Measurements from ENCODE around the gene WWOX.
A peak's percentile ranks its signal among the peaks of the same experiment; 100 is the strongest.
"Not testable (repeated sequence)": the region's sequence is repeated elsewhere in the genome, so short reads cannot be mapped to it uniquely, and the experiment has no call there.

The WWOX gene

GRCh38 chr16:79012671-79013434 is 913.4 kb downstream of the WWOX start:
- DNase-seq = no peak

DNA sequence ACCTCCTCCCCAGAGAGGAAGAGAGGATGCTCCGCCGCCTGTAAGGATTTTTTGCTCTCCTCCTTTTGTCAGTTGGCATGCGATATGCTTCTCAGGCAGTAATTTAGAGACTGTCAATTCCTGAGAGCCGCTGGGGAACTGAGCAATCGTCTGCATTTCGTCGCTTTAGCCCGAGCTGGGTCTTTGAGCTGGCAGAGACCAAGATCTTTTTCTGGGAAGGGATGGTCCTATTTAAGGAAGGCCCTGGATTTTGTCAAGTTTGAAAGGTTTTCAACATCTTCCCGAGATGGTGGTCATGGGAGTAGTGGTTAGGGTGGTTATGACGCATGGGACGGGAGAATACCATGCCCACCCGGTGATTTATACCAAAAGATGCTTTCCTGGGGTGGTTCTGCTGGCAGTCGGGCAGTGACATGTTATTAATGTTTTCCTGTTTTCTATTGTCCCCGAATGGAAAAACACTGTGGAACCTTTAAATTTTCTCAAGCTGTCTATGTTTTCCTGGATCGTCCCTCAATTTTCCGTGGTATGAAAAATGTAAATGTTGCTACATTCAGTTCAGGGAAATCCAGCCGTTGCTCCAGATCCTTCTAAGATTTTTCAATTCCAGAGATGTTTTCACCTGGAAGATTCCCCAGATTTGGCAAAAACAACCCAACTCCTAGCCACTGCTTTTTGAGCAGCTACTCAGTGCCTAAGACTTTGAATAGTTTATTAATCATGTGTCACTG is 914.6 kb downstream of the WWOX start:
- peak; percentile 40 for DNase-seq

- no peak for DNase-seq
Measured at GRCh38 chr16:79018650-79019429, 919.4 kb downstream of the WWOX start.

GRCh38 chr16:79019431-79019830 is 920.0 kb downstream of the WWOX start:
- no peak for DNase-seq

GRCh38 chr16:79021991-79022630 is 922.7 kb downstream of the WWOX start:
- no peak for DNase-seq

GRCh38 chr16:79026117-79026516 is 926.7 kb downstream of the WWOX start:
- no peak for DNase-seq

DNA sequence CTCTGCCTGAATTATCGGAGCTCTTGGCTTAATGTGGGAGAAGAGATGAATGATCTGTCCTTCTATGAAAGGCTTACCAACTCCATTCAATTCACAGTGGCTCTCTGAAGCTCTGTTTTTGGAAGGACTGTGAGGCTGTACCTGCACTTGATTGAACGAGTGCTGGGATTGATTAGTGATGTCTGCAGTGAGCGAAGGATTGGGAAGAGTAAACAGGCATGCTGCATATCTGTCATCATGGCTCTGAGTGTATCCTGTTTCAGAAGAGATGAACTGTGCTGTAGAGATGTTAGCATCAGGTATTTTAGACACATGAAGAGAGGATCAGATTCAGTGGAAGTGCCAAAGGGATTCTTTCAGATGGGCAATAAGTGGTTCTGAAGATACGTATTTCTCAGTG is 937.1 kb downstream of the WWOX start:
- no peak for DNase-seq

DNA sequence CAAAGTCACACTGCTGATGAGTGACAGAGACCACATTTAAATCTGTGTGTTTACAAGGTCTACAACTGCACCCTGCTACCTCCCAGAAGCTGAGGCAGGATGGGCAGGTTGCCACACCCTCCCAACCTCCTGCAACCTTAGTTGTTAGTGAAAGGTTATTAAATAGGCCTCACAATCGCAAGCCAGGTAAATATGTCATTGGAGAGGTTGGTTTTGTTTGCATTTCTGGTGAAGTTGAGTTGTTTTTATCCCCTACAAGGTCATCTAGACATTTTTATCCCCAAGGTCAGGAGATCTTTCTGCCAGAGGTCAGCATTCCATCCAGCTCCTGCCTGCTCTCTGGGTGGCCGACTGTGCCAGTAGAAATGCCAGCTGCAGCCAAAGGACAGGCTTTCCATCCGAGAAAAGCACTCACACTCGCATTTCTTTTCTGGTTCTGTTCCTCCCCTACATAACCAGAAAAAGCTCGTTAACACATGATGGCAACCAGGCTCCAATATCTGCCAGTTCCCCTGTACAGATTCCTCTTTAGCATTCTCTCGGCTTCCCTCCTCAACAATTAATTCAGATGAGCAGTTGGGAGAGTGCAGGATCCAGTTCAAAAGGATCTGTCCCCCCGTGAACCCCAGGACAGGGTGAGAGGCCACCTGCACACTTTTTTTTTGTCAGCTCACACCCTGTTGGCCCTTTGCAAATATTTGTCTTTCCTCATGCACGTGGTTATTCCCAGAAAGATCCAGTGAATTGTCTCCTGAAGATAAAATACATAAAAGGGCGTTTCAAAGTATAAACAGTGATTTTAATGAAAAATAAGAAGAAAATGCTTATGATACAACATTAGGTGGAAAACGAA is 938.3 kb downstream of the WWOX start:
- DNase-seq = no peak

DNA sequence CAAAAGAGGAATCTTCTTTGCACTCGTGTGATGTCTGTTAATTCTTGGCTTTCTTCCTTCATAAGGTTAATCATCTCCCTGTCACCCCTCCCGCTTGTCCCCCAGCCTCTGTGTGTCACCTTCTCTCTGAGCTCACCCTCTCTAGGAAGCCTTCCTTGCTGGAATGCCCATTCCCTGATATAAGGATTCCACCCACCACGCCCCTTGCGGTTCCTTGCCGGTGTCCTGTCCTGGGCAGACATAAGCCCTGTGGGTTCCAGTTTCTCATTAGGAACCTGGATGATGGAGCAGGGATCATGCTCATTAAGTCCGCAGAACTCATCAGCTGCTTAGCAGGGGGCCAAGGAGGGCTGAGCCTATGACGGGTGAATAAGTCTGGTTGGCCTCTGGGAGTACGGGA is 941.8 kb downstream of the WWOX start:
- no peak for DNase-seq

DNA sequence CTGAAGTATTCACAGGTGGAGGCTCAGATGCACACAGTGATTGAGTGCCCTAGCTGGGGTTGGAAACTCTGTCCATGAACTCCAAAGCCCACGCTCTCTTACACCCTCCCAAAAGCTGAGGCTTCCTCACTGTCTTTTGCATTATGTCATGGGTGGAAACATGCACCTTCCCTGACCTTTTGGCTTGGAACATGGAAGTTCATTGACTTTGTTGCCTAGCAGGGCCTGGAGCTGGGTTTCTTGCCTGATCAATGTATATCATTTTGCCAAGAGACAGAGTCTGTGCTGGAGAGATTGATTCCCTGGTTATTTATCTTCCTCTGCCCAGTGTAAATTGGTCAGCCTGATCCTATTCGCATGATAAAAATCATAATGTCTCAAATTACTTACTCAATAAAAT is 942.7 kb downstream of the WWOX start:
- no peak for DNase-seq

DNA sequence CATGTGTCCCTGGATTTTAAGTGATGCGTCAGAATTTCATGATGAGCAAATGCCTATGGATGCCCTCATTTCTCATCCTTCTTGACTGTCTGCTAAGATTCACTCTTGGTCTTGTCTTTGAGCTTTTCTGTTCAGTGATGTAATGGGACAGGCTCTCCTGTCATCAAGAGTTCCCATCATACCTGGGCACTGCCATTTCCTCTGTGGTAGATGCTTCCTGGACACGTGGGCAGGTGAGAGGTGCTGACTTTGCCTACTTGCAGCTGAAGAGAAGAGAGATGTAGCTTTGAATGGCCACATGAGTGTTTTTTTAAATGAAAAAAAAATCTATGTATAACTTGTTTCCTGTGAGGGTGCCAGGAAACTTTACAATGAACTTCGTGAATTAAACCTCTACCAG is 943.4 kb downstream of the WWOX start:
- DNase-seq = no peak

- no peak for DNase-seq
Measured at GRCh38 chr16:79045191-79045590, 945.7 kb downstream of the WWOX start.

GRCh38 chr16:79047337-79047736 is 947.9 kb downstream of the WWOX start:
- no peak for DNase-seq

DNA sequence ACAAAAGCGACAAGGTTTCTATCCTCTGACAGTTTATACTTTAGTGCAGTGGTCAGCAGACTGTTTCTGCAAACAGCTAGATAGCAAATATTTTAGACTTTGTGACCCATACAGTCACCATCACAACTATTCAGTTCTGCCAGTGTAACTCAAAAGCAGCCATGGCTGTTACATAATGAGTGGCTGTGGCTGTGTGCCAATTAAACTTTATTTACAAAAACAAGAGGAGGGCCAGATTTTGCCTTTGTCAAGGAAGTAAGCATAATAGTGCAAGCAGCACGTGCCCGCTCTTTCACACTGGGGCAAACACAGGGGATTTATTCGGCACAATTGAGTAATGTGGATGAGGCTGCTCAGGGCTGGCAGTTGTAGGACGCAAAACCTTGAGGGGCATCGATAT is 949.6 kb downstream of the WWOX start:
- DNase-seq = no peak

- DNase-seq = no peak
Measured at GRCh38 chr16:79050063-79050462, 950.6 kb downstream of the WWOX start.

DNA sequence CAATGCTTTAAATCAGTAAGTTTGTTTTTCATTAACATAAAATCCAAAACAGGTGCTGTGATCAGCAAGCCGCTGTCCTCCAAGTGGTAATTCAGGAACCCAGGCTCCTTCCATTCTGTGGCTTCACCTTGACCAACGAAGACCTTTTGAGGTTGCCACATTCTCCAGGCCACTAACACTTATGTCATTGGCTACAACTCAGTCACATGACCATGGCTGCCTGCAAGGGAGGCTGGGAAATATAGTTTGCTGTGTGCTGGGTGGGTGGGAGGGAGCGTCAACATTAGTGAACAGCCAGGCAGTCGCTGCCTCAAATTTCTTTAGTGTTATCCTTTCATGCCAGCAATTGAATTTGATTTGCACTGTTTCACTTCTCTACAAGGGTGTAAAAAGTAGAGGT is 951.9 kb downstream of the WWOX start:
- DNase-seq = no peak

GRCh38 chr16:79052198-79052597 is 952.7 kb downstream of the WWOX start:
- DNase-seq = not testable (repeated sequence)

- DNase-seq = no peak
Measured at GRCh38 chr16:79053577-79053976, 954.1 kb downstream of the WWOX start.

DNA sequence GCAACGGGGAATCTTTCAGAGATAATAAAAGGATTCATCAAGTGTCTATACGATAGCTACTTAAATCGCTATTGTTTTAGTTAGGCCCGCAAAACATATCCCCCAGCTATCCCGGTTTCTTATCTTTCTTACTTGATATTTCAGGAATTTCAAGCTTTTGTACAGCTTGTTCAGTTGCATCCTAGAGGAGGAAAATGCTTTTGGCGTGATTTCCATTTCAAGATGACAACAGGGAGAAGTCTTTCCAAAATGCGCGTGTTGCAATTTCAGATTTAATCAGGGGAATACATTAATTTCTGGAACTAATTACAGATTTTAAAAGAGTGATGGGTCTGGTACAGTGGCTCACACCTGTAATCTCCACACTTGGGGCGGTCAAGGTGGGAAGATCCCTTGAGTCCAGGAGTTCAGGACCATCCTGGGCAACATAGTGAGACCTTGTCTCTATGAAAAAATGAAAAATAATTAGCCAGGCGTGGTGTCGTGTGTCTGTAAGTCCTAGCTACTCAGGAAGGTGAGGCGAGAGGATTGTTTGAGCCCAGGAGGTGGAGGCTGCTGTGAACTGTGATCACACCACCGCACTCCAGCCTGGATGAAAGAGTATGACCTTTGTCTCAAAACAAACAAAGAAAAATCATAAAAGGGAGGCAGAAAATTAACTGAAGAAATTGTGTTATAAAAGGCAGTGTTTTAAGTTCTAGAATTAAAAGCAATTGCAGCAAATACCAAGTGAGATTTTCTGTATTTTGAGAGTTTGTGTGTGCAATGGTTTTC is 954.9 kb downstream of the WWOX start:
- DNase-seq = no peak

GRCh38 chr16:79055251-79055970 is 956.0 kb downstream of the WWOX start:
- DNase-seq = no peak

DNA sequence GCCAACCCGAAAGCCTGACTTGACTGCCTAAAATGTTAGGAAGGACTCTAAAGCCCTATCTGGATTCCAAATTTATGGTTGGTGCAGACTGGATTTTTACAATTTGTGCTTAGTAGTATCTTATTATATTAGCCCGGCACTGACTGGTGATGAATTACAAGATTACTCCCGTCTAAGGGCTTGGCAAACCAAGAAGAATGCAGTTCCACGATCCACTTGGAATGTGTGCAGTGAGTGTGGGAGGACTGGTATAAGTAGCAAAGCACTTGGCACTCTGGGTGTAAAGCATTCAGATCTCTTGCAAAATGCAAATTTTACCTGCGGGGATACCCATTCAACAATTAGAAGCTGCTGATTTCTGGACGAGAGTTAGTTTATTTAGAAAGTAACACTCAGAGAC is 961.7 kb downstream of the WWOX start:
- DNase-seq = no peak

Measured in femur (tissue), 1 donor.